DMS153 treated with DMSO at 0.1 percent for 48 hours (cell line): Measurements from ENCODE around the gene BIRC7.
A peak's percentile ranks its signal among the peaks of the same experiment; 100 is the strongest.
"Not testable (repeated sequence)": the region's sequence is repeated elsewhere in the genome, so short reads cannot be mapped to it uniquely, and the experiment has no call there.

Source experiments
- DNase-seq: peaks from one replicate; lab custom pipeline; 2025; ENCODE audit not compliant: unreplicated experiment; lab: John Stamatoyannopoulos, UW

The BIRC7 gene

DNA sequence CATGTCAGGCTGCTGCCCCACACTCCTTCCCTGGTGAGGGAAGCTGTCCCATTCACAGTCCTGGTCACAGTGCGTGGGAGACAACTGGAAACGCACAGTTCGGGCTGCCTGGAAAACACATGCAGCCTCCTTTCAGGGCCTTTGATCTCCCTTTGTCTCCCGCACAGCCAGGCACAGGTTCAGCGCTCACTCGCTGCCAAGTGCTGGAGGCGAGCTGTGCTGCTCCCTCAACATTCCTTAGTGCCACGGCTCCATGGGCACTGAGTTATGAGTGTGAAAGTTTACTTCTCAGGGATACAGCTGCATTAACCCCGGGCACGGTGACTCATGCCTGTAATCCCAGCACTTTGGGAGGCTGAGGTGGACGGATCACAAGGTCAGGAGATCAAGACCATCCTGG, 28.8 kb upstream of the BIRC7 start:
- no peak for DNase-seq

- DNase-seq, result no peak
Observed at GRCh38 chr20:63208346-63208909, 27.3 kb upstream of the BIRC7 start.

DNA sequence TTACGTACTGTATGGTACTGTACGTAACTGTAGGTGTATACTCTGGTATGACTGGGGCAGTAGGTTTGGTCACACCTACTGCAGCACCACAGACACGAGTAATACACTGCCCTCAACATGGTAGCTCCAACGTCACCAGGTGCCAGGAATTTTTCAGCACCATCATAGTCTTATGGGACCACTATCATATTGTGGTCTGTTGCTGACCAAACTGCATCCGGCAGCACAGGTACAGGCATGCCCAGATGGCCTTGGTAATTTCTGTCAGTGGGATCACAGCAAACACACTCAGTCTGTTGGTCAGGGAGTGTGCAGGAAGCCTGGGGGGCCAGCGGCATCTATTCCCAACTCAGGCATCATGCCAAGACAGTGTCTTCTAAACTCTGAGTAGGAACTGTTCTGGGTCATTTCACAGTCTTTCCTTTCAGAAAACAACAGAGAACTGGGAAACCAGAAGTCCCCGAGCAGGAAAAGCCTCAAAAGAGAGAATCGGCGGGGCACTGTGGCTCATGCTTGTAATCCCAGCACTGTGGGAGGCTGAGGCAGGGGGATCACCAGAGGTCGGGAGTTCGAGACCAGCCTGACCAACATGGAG, 25.6 kb upstream of the BIRC7 start:
- DNase-seq, result no peak

- DNase-seq, result no peak
Observed at GRCh38 chr20:63212393-63212730, 23.3 kb upstream of the BIRC7 start.

GRCh38 chr20:63212792-63213191, 22.9 kb upstream of the BIRC7 start:
- no peak for DNase-seq

DNA sequence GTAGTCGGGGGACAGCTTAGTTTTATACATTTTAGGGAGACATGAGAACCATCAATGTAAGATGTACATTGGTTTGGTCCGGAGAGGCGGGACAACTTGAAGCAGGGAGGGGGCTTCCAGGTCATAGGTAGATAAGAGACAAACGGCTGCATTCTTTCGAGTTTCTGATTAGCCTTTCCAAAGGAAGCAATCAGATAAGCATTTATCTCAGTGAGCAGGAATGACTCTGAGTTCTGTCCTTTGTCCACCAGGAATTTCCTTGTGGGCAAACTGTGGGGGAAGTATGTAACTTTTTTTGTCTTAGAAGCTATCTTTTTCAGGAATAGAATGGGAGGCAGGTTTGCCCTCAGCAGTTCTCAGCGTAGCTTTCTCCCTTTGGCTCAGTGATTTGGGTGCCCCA, 21.2 kb upstream of the BIRC7 start:
- no peak for DNase-seq

DNA sequence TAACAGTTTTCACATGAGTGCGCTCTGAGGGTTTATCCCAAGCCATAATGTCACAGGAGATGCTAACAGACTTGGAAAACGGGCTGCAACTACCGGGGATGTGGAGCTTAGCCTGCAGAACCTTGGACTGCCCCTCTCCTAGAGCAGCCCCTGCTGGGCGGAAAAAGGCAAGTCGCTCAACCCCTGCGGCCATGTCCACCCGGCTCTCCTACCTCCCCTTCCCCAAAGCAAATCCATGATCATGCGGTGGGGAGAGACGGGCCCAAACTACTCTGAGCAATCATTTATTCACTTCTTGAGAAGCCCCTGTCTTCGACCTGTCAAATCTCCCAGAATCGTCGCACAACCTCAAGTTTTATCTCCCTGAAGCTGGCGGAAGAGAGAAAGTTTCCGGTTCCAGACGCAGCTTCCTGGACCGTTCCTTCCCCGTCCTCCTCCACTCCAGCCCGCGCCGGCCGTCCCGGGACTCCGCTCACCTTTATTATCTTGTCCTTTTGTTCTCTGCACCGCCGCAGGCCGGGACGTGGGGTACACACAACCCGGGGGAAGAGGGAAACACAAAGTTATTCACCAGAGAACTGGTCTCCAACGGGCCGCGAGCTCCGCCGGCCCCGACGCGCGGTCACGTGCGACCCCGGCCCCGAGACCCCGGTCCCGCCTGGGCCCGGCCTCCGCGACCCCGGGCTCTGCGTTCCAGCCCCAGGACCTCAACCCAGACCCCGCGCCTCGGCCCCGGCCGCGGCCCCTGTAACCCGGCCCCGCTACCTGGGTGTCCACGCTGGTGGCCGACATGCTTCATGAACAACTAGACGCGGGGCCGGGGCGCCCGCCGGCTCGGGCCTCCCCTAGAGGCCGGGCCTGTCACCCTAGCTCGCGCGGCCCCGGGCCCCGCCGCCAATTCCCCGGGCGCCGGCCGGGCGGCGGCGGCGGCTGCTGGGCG, 20.3 kb upstream of the BIRC7 start:
- DNase-seq, result no peak

DNA sequence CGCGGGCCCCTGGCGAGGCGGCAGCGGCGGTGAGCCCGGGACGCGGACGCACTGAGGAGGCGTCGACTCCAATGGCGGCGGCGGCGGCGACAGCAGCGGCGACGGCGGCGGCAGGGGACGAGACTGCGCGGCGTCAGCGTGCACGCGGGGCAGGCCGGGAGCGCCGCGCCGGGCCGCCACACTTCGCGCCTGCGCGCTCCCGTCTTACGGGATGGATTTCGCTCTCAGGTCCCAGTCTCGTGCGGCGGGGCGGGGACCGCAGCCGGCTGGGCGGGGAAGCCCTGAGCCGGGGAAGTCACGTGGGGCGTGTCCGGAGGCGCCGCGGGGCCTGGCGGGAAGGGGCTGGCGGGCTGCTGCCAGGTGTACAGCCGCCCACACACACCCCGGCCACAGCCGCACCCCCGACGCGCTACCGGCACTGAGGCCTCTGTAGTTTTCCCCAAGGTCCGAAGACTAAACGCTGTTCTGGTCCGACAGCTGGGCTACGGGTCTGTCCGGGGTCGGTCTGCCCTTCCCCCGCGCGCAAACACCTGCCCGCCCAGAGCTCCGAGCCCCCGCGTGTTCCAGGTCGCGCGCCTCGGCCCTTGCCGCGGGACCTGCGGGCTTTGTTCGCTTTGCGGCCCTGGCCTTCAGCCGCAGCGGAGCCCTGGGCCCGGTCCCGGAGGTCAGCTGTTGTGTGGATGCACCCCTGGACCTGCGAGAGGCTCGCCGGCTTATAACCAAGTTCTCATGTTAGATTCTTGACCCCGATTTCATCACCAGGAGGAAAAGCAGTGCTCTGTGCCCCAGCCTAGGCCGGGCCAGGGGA, 19.5 kb upstream of the BIRC7 start, which contains the start of gene YTHDF1:
Gene YTHDF1, minus strand, starts transcription at position 91 of the 808 bp plus-strand sequence. CDS start 239 bp downstream, outside the sequence.
- peak; percentile 95 for DNase-seq

- DNase-seq, result no peak
Observed at GRCh38 chr20:63216849-63217471, 18.7 kb upstream of the BIRC7 start.

GRCh38 chr20:63217706-63218105, 18.0 kb upstream of the BIRC7 start:
- DNase-seq, result no peak

GRCh38 chr20:63218701-63219446, 16.8 kb upstream of the BIRC7 start:
- no peak for DNase-seq

DNA sequence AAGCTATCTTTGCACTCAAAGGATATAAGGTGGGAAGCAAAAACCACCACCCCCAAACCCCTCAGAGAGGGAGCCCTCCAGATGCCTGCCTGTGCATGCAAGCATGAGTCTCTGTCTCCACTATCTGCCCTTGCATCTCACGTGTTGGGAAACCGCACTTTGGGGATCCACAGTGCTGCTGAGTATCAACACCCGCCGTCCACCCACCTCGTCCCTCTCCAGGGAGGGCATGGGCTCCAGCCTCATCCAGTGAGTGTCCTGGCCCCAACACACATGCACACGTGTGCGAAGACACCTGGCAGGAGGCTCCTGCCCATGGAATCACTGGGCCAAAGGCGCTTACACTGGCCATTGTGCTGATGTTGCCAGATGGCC, 16.3 kb upstream of the BIRC7 start:
- DNase-seq, result no peak

DNA sequence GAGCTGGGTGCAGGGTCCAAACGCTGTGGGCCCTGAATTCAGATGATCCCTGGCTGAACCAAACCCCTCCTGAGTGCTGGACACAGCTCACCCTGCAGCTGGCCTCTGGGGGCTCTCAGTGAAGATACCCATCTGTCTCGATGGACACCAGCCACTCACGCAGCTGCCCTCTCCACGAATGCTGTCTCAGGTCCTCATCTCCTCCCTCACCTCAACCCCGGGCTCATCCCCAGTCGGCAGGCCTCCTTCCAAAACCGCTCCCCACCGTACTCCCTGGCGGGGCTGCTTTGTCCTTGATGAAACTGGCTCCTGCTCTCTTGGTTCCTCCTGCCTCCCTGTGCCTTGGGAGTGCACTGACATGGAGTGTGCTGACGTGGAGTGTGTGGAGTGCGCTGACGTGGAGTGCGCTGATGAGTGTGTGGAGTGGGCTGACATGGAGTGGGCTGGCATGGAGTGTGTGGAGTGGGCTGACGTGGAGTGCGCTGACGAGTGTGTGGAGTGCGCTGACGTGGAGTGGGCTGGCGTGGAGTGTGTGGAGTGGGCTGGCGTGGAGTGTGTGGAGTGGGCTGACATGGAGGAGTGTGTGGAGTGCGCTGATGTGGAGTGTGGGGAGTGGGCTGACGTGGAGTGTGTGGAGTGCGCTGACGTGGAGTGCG, 15.7 kb upstream of the BIRC7 start:
- no peak for DNase-seq

- no peak for DNase-seq
Observed at GRCh38 chr20:63220696-63221399, 14.9 kb upstream of the BIRC7 start.

DNA sequence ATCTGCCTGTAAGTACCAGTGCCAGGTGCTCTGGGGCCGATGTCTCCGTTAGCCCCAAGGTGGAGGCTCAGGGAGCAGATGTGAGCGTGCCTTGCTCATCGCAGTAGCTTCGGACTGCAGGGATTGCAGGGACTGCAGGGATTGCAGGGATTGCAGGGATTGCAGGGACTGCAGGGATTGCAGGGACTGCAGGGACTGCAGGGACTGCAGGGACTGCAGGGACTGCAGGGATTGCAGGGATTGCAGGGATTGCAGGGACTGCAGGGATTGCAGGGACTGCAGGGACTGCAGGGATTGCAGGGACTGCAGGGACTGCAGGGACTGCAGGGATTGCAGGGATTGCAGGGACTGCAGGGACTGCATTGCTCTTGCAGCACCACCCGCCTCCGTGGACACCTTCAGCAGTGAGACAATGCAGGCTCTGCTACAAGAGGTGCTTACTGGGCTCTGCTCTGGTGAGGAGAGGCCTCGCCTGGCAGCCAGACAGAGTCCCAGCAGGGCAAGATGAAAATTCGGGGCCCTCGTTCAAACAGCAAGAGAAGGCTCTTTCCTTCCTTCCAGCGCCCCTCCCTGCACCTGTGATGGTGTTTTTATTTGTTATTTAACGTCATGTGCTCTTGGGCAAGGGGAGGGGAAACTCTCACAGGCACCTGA, 14.2 kb upstream of the BIRC7 start:
- not testable (repeated sequence) for DNase-seq

- DNase-seq, result no peak
Observed at GRCh38 chr20:63222541-63222940, 13.2 kb upstream of the BIRC7 start.

GRCh38 chr20:63223121-63223825, 12.4 kb upstream of the BIRC7 start:
- no peak for DNase-seq

DNA sequence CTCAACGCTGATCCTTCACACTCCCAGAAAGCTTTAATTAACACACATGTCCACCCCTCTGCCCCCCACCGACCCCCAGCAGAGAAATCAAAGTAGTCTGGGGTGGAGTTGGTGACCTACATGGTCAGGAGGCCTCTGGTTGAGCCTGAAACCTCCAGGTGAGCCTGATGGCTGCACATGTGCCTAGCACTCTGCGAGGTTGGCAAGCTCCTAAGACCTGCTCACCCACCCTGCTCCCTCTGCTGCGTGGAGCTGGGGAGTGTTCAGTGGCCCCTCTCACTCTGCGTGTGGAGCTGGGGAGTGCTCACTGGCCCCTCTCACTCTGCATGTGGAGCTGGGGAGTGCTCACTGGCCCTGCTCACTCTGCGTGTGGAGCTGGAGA, 11.9 kb upstream of the BIRC7 start:
- no peak for DNase-seq
